ENCODE results near the gene LYPLAL1. TPM values are rescaled to one million over a fixed set of nuclear protein-coding genes. Genes with fewer than 3 reads are reported as not detected.

LYPLAL1 gene
- total and polyA plus RNA-seq, 8 donors = 3.6 to 48.1 (median 12.7) TPM

DNA sequence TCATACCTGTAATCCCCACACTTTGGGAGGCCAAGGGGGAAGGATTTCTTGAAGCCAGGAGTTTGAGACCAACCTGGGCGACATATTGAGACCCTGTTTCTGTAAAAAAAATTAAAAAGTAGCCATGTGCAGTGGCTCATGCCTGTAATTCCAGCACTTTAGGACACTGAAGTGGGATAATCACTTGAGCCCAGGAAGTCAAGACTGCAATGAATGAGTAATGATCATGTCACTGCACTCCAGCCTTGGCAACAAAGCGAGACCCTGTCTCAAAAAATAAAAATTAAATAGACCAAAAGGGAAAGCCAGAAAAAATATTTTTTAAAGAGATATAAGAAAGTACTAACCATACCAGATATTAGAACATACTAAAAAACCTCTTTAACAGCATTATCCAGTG lies 44.7 kb upstream of the LYPLAL1 start:
- TF ChIP-seq EP300 (IDR thresholded peaks at IDR 0.05) = no peak
- TF ChIP-seq POLR2AphosphoS5 (IDR thresholded peaks at IDR 0.05) = no peak
- TF ChIP-seq, protein P1, sequence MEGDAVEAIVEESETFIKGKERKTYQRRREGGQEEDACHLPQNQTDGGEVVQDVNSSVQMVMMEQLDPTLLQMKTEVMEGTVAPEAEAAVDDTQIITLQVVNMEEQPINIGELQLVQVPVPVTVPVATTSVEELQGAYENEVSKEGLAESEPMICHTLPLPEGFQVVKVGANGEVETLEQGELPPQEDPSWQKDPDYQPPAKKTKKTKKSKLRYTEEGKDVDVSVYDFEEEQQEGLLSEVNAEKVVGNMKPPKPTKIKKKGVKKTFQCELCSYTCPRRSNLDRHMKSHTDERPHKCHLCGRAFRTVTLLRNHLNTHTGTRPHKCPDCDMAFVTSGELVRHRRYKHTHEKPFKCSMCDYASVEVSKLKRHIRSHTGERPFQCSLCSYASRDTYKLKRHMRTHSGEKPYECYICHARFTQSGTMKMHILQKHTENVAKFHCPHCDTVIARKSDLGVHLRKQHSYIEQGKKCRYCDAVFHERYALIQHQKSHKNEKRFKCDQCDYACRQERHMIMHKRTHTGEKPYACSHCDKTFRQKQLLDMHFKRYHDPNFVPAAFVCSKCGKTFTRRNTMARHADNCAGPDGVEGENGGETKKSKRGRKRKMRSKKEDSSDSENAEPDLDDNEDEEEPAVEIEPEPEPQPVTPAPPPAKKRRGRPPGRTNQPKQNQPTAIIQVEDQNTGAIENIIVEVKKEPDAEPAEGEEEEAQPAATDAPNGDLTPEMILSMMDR (IDR thresholded peaks at IDR 0.05) = no peak
- TF ChIP-seq POLR2A (IDR thresholded peaks at IDR 0.05) = no peak
- DNase-seq = no peak
- no peak overlapping the region for H3K4me3 ChIP-seq
- WGBS, 5 donors = 77 to 93% (median 88%) methylated on average over 2 of the region's 2 CpGs
- H3K36me3 ChIP-seq = no peaks in the 10 kb centered on the region
- no peaks in the 10 kb centered on the region for H3K4me1 ChIP-seq
- intact Hi-C loops (cut with DNase I; ENCODE audit: low total_unique reads) = no loop called here
- no peaks in the 10 kb centered on the region for H3K9me3 ChIP-seq
- H3K27ac ChIP-seq = no peak overlapping the region
- no peaks in the 10 kb centered on the region for H3K27me3 ChIP-seq

DNA sequence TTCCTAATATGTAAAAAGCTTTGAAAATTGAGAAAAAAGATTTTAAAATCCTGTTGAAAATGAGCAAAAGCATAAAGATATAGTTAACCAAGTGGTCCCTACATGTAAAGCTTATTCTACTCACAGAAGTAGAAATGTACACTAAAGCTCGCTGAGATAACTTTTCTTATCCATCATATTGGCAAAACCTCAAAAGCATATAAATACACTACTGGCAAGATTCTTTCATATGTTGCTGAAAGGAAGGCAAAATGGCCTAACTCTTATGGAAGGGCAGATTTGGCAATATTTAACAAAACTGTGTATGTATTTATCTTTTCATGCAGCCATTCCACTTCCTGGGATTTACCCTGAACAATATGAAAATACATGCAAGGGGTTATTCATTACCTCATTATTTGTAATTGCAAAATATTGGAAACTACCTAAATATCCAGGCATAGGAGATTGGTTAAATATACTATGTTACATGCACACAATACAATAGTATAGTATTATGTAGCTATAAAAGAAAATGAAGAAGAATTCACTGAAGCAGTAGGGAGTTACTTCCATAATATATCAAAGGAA lies 43.2 kb upstream of the LYPLAL1 start:
- no peaks in the 10 kb centered on the region for H3K4me1 ChIP-seq
- no peaks in the 10 kb centered on the region for H3K27me3 ChIP-seq
- H3K36me3 ChIP-seq = no peaks in the 10 kb centered on the region
- H3K27ac ChIP-seq = no peak overlapping the region
- H3K4me3 ChIP-seq = no peak overlapping the region
- intact Hi-C loops (cut with DNase I; ENCODE audit: low total_unique reads) = no loop called here
- no peak for DNase-seq
- 36 to 68% (median 45%) methylated on average over 1 of the region's 1 CpG for WGBS, 5 donors
- H3K9me3 ChIP-seq = peaks cover 0 to 6% (median 0%) of the 10 kb centered on the region in 4 donors
- TF ChIP-seq EP300 (IDR thresholded peaks at IDR 0.05) (no peak), POLR2A (IDR thresholded peaks at IDR 0.05) (no peak), POLR2AphosphoS5 (IDR thresholded peaks at IDR 0.05) (no peak)
- TF ChIP-seq, protein P1 (IDR thresholded peaks at IDR 0.05) = no peak

DNA sequence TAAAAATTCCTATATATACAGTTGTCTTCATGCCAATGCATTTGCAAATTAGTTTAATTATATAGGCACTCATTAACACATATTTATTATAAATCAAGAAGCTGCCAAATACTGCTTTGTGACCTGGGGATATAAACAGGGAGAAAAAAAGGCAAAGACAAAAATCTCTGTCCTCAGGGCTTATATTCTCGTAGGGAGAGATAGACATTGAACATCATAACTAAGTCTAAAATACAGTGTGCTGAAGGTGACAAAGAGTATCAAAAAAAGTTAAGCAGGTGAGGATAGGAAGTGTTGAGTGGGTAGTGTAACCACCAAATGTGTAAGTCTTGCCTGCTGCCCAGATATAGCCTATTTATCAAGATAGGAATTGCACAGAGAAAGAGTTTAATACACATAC lies 40.7 kb upstream of the LYPLAL1 start:
- no peaks in the 10 kb centered on the region for H3K27me3 ChIP-seq
- intact Hi-C loops (cut with DNase I; ENCODE audit: low total_unique reads) = no loop called here
- no peak overlapping the region for H3K27ac ChIP-seq
- no peaks in the 10 kb centered on the region for H3K4me1 ChIP-seq
- H3K9me3 ChIP-seq = peaks cover 0 to 6% (median 0%) of the 10 kb centered on the region in 4 donors
- no peak for TF ChIP-seq POLR2A (IDR thresholded peaks at IDR 0.05)
- no peak for TF ChIP-seq POLR2AphosphoS5 (IDR thresholded peaks at IDR 0.05)
- no peak for TF ChIP-seq EP300 (IDR thresholded peaks at IDR 0.05)
- TF ChIP-seq, protein P1 (IDR thresholded peaks at IDR 0.05) = no peak
- 82 to 95% (median 88%) methylated on average over 1 of the region's 1 CpG for WGBS, 5 donors
- H3K4me3 ChIP-seq = no peak overlapping the region
- DNase-seq = no peak
- H3K36me3 ChIP-seq = no peaks in the 10 kb centered on the region

DNA sequence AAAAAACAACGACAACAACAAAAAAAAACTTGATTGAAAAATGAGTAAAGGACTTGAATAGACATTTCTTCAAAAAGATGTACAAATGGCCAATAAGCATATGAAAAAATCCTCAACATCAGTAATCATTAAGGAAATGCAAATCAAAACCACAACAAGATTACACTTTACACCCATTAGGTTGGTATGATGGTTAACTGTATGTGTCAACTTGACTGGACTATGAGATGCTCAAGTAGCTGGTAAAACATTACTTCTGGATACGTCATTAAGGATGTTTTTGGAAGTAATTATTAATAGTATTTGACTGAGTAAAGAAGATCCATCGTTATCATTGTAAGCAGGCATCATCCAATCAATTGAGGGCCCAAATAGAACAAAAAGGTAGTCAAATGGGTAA lies 34.9 kb upstream of the LYPLAL1 start:
- TF ChIP-seq EP300 (IDR thresholded peaks at IDR 0.05) (no peak), POLR2A (IDR thresholded peaks at IDR 0.05) (no peak), POLR2AphosphoS5 (IDR thresholded peaks at IDR 0.05) (no peak)
- TF ChIP-seq, protein P1 (IDR thresholded peaks at IDR 0.05) = no peak
- intact Hi-C loops (cut with DNase I; ENCODE audit: low total_unique reads) = no loop called here
- Histone ChIP-seq H3K36me3 (no peaks in the 10 kb centered on the region), H3K9me3 (peaks cover 0 to 6% (median 0%) of the 10 kb centered on the region in 4 donors), H3K4me1 (no peaks in the 10 kb centered on the region), H3K27me3 (no peaks in the 10 kb centered on the region), H3K4me3 (no peak overlapping the region), H3K27ac (no peak overlapping the region)
- WGBS, 5 donors = 80 to 92% (median 85%) methylated on average over 3 of the region's 3 CpGs
- DNase-seq = no peak

Measured in stomach (tissue), 9 donors.